CD4-positive, alpha-beta T cell treated with Interferon gamma for 1 hour (primary cell): ENCODE results near the gene BRD3OS.
A peak's percentile ranks its signal among the peaks of the same experiment; 100 is the strongest.
"Not testable (repeated sequence)": the region's sequence is repeated elsewhere in the genome, so short reads cannot be mapped to it uniquely, and the experiment has no call there.

Experiments used
- DNase-seq: peaks from one replicate; pipeline ENCODE4 v3.0.0-alpha.2; 2020

BRD3OS gene

GRCh38 chr9:134024828-134025605 lies at the start of gene BRD3OS:
BRD3OS (plus strand) TSS chr9:134025481; CDS start chr9:134026748, 1,267 bp downstream.
- peak; percentile 96 for DNase-seq

- no peak for DNase-seq
Observed at GRCh38 chr9:133975511-133975910, 49.8 kb upstream of the BRD3OS start.

- DNase-seq, result no peak
Observed at GRCh38 chr9:133976191-133976861, 49.0 kb upstream of the BRD3OS start.

GRCh38 chr9:133976887-133977286 lies 48.4 kb upstream of the BRD3OS start:
- DNase-seq, result no peak

- no peak for DNase-seq
Observed at GRCh38 chr9:133977421-133978201, 47.7 kb upstream of the BRD3OS start.

GRCh38 chr9:133978226-133978898 lies 46.9 kb upstream of the BRD3OS start:
- no peak for DNase-seq

- no peak for DNase-seq
Observed at GRCh38 chr9:133978899-133979272, 46.4 kb upstream of the BRD3OS start.

GRCh38 chr9:133979273-133979920 lies 45.9 kb upstream of the BRD3OS start:
- peak; percentile 24 for DNase-seq

- DNase-seq, result no peak
Observed at GRCh38 chr9:133979921-133980863, 45.1 kb upstream of the BRD3OS start.

GRCh38 chr9:133980864-133981588 lies 44.3 kb upstream of the BRD3OS start:
- no peak for DNase-seq

GRCh38 chr9:133981589-133981957 lies 43.7 kb upstream of the BRD3OS start:
- DNase-seq, result no peak

- DNase-seq, result no peak
Observed at GRCh38 chr9:133981958-133982681, 43.2 kb upstream of the BRD3OS start.

GRCh38 chr9:133982971-133983720 lies 42.1 kb upstream of the BRD3OS start:
- DNase-seq, result no peak

GRCh38 chr9:133986061-133986460 lies 39.2 kb upstream of the BRD3OS start:
- no peak for DNase-seq

- no peak for DNase-seq
Observed at GRCh38 chr9:133986774-133987445, 38.4 kb upstream of the BRD3OS start.

- DNase-seq, result no peak
Observed at GRCh38 chr9:133987446-133987788, 37.9 kb upstream of the BRD3OS start.

GRCh38 chr9:133987946-133988665 lies 37.2 kb upstream of the BRD3OS start:
- no peak for DNase-seq

GRCh38 chr9:133988771-133989170 lies 36.5 kb upstream of the BRD3OS start:
- DNase-seq, result not testable (repeated sequence)
